Measurements from ENCODE around the gene HMGCL. TPM values are rescaled to one million over a fixed set of nuclear protein-coding genes. Genes with fewer than 3 reads are reported as not detected.

Gene HMGCL
- total and polyA plus RNA-seq, 2 of the 13 experiments (the other 11 are each of a cell fraction or from before 2014, with no cell fraction given) = 21.3 to 41.4 TPM

DNA sequence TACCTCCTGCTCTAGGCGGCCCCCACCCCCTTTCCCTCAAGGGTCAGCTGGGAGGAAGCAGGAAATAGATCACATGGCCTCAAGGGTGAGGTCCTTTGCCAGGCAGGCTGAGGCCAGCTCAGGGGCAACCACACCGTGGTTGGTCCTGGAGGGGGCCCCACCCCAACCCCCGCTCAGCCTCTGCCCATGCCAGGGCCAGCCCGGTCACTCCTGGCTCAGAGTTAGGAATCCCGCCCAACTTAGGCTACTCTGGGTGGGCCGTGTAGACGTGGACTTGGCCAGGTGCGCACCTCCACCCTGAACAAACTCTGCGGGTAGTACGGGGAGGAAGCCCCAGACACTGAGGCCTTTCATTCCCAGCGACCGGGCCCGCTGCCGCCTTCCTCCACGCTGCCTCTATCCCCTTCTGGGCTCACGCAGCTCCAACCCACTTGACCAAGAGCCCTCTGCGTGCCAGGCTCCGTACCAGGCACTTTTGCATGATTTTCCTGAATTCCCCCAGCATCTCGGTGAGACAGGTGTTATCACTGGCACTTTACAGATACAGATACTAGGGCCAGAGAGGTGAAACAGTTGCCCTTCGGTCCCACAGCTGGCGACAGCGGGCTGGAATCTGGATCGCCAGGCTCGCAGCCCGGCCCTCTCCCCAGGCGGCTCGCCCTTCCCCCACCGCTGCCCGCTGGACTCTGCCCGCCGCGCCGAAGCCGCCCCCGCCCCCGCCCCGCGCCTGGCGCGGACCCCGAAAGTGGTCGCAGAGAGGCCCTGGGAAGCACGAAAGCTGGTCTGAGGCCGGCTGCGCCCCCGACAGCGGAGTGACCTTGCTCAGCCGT lies 25.4 kb downstream of the HMGCL start (continued):
- TF ChIP-seq RERE (CRISPR knock-in tag; IDR thresholded peaks at IDR 0.05; ENCODE audit: low read depth) = no peak
- TF ChIP-seq, protein P1, sequence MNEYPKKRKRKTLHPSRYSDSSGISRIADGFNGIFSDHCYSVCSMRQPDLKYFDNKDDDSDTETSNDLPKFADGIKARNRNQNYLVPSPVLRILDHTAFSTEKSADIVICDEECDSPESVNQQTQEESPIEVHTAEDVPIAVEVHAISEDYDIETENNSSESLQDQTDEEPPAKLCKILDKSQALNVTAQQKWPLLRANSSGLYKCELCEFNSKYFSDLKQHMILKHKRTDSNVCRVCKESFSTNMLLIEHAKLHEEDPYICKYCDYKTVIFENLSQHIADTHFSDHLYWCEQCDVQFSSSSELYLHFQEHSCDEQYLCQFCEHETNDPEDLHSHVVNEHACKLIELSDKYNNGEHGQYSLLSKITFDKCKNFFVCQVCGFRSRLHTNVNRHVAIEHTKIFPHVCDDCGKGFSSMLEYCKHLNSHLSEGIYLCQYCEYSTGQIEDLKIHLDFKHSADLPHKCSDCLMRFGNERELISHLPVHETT (CRISPR knock-in tag; conservative IDR thresholded peaks at IDR 0.05) = no peak
- TF ChIP-seq ZNF597 (CRISPR knock-in tag; IDR thresholded peaks at IDR 0.05) = no peak
- TF ChIP-seq ZNF335 (CRISPR knock-in tag; IDR thresholded peaks at IDR 0.05) = peak; percentile 72
- TF ChIP-seq PITX1 (CRISPR knock-in tag; IDR thresholded peaks at IDR 0.05) = peak; percentile 46
- TF ChIP-seq, protein P2, sequence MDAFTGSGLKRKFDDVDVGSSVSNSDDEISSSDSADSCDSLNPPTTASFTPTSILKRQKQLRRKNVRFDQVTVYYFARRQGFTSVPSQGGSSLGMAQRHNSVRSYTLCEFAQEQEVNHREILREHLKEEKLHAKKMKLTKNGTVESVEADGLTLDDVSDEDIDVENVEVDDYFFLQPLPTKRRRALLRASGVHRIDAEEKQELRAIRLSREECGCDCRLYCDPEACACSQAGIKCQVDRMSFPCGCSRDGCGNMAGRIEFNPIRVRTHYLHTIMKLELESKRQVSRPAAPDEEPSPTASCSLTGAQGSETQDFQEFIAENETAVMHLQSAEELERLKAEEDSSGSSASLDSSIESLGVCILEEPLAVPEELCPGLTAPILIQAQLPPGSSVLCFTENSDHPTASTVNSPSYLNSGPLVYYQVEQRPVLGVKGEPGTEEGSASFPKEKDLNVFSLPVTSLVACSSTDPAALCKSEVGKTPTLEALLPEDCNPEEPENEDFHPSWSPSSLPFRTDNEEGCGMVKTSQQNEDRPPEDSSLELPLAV (CRISPR knock-in tag; conservative IDR thresholded peaks at IDR 0.05; ENCODE audit: low read depth) = no peak
- peak; percentile 75; the same call in 1 of the 3 replicates for TF ChIP-seq MXI1 (IDR thresholded peaks at IDR 0.05; ENCODE audit: borderline replicate concordance, low read depth, low read length)
- no peak for TF ChIP-seq ZNF776 (CRISPR knock-in tag; IDR thresholded peaks at IDR 0.05)
- no peak for TF ChIP-seq HOXA9 (CRISPR knock-in tag; IDR thresholded peaks at IDR 0.05; ENCODE audit: borderline replicate concordance)
- no peak for TF ChIP-seq ZNF280D (CRISPR knock-in tag; IDR thresholded peaks at IDR 0.05)
- no peak for TF ChIP-seq SNRNP70 (IDR thresholded peaks at IDR 0.05; ENCODE audit: low read depth, low read length)
- TF ChIP-seq ASH2L (IDR thresholded peaks at IDR 0.05; ENCODE audit: insufficient read length, low read depth, low read length) = no peak
- TF ChIP-seq, protein P3, sequence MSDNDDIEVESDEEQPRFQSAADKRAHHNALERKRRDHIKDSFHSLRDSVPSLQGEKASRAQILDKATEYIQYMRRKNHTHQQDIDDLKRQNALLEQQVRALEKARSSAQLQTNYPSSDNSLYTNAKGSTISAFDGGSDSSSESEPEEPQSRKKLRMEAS (IDR thresholded peaks at IDR 0.05) = peak; percentile 62; the same call in 1 of the 2 replicates
- TF ChIP-seq ZNF678 (CRISPR knock-in tag; IDR thresholded peaks at IDR 0.05) = no peak
- peak; percentile 12; the same call in 1 of the 2 replicates for TF ChIP-seq SNAPC2 (CRISPR knock-in tag; IDR thresholded peaks at IDR 0.05)
- no peak for TF ChIP-seq ARNT (IDR thresholded peaks at IDR 0.05)
